GM04503 (cell line): ENCODE measurements around the gene YDJC.
"Not testable (repeated sequence)": the region's sequence is repeated elsewhere in the genome, so short reads cannot be mapped to it uniquely, and the experiment has no call there.

Experiments
- DNase-seq: peaks from one replicate; pipeline ENCODE4 v3.0.0-alpha.2; 2012; ENCODE audit warnings: low read depth

The YDJC gene

GRCh38 chr22:21631025-21631424 is 1.2 kb upstream of the YDJC start:
- no peak for DNase-seq

GRCh38 chr22:21628386-21629254 is 1.2 kb downstream of the YDJC start:
- DNase-seq: no peak

GRCh38 chr22:21626735-21627469 is 2.9 kb downstream of the YDJC start:
- DNase-seq: no peak

GRCh38 chr22:21626073-21626734 is 3.6 kb downstream of the YDJC start:
- DNase-seq: no peak

GRCh38 chr22:21624880-21625791 is 4.7 kb downstream of the YDJC start:
- no peak for DNase-seq

GRCh38 chr22:21624120-21624879 is 5.5 kb downstream of the YDJC start:
- DNase-seq: no peak

- no peak for DNase-seq
These were observed 6.2 kb downstream of the YDJC start for GRCh38 chr22:21623648-21623970.

- no peak for DNase-seq
These were observed 6.7 kb downstream of the YDJC start for GRCh38 chr22:21622919-21623647.

- no peak for DNase-seq
These were observed 7.6 kb downstream of the YDJC start for GRCh38 chr22:21622011-21622918.

GRCh38 chr22:21621025-21621424 is 8.8 kb downstream of the YDJC start:
- DNase-seq: no peak

- not testable (repeated sequence) for DNase-seq
These were observed 12.5 kb downstream of the YDJC start for GRCh38 chr22:21617337-21617736.

- no peak for DNase-seq
These were observed 14.1 kb downstream of the YDJC start for GRCh38 chr22:21615731-21616130.

GRCh38 chr22:21613553-21614233 is 16.1 kb downstream of the YDJC start:
- no peak for DNase-seq

- DNase-seq: no peak
These were observed 17.0 kb downstream of the YDJC start for GRCh38 chr22:21612858-21613257.

GRCh38 chr22:21611210-21611977 is 18.4 kb downstream of the YDJC start:
- DNase-seq: no peak

GRCh38 chr22:21609556-21610157 is 20.2 kb downstream of the YDJC start:
- DNase-seq: not testable (repeated sequence)

- no peak for DNase-seq
These were observed 23.0 kb downstream of the YDJC start for GRCh38 chr22:21606775-21607174.
